ENCODE data around the gene SLC9A9.

The SLC9A9 gene

DNA sequence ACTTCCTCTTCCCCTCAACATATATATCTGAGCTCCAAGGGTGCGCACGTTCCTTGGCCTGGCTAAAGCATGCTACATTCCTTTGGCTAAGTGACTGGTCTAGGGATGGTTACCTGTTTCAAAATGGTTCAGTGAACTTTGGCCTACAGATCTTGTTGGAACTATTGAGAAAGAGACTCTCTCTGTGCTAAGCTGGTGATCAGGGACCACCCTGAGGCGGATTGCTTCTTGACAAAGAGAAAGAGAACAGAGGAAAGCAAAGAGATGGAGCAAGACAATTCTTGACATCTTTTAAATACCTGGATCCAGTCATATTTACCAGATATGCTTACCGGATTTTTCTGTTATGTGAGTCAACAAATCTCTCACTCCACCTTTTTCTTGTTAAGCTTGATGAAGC, 605.6 kb downstream of the SLC9A9 start:
- TF ChIP-seq, protein P1, sequence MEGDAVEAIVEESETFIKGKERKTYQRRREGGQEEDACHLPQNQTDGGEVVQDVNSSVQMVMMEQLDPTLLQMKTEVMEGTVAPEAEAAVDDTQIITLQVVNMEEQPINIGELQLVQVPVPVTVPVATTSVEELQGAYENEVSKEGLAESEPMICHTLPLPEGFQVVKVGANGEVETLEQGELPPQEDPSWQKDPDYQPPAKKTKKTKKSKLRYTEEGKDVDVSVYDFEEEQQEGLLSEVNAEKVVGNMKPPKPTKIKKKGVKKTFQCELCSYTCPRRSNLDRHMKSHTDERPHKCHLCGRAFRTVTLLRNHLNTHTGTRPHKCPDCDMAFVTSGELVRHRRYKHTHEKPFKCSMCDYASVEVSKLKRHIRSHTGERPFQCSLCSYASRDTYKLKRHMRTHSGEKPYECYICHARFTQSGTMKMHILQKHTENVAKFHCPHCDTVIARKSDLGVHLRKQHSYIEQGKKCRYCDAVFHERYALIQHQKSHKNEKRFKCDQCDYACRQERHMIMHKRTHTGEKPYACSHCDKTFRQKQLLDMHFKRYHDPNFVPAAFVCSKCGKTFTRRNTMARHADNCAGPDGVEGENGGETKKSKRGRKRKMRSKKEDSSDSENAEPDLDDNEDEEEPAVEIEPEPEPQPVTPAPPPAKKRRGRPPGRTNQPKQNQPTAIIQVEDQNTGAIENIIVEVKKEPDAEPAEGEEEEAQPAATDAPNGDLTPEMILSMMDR (IDR thresholded peaks at IDR 0.05; ENCODE audit: low read depth, low read length) = no peak
- H3K36me3 ChIP-seq = no peaks in the 10 kb centered on the region
- H3K27ac ChIP-seq = no peak overlapping the region
- H3K4me3 ChIP-seq (ENCODE audit: low read depth, low read length) = no peak overlapping the region
- H3K27me3 ChIP-seq (ENCODE audit: insufficient read depth, low read depth, severe bottlenecking) = no peaks in the 10 kb centered on the region
- H3K9me3 ChIP-seq (ENCODE audit: severe bottlenecking) = no peaks in the 10 kb centered on the region
- no peak for DNase-seq

DNA sequence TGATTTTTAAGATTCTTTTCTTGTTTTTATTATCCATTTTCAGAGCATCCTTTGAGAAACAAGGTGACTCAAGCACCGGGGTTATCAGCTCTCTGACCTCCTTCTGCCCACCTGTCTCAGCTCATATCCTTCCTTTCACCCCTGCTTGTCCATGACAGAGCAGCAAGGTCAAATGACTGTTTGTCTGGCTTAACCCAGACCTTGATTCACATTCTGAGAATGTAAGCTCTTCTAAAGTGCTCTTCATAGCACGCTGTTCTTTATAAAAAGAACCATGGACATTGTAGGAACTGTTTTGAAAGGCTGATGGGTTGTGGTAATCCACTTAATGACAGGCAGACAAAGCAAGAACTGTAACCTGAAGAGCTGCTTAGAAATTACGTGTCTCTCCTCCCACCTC, 606.2 kb downstream of the SLC9A9 start:
- H3K36me3 ChIP-seq = no peaks in the 10 kb centered on the region

DNA sequence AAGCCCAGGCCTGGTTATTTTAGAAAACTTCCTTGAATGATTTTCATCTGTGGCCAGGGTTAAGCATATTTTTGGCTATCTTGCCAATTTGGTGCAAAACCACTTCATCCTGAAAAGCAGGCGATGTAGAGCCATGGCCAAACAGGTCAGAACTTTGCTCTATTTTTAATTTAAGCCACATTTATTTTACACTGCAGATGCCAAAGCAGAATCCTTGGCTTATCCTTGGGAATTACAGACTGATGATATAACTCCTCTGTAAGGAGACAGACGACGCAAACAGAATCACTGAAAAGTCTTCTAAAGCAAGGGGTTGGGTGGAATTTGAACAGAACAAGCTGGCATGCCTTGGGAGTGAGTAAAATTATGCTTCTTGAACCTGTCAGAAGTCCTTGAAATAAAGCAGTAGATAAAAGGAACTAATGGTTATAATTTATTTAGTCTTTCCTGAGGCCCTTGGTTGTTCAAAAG, 606.8 kb downstream of the SLC9A9 start:
- TF ChIP-seq, protein P1 (IDR thresholded peaks at IDR 0.05; ENCODE audit: low read depth, low read length) = no peak
- Histone ChIP-seq H3K9me3 (ENCODE audit: severe bottlenecking) (no peaks in the 10 kb centered on the region), H3K36me3 (no peaks in the 10 kb centered on the region), H3K27me3 (ENCODE audit: insufficient read depth, low read depth, severe bottlenecking) (no peaks in the 10 kb centered on the region), H3K27ac (no peak overlapping the region), H3K4me3 (ENCODE audit: low read depth, low read length) (no peak overlapping the region)
- no peak for DNase-seq

More for the DNA sequence above, 606.2 kb downstream of the SLC9A9 start:
- no peaks in the 10 kb centered on the region for H3K27me3 ChIP-seq (ENCODE audit: insufficient read depth, low read depth, severe bottlenecking)
- TF ChIP-seq, protein P1 (IDR thresholded peaks at IDR 0.05; ENCODE audit: low read depth, low read length) = no peak
- no peak overlapping the region for H3K4me3 ChIP-seq (ENCODE audit: low read depth, low read length)
- H3K9me3 ChIP-seq (ENCODE audit: severe bottlenecking) = no peaks in the 10 kb centered on the region
- H3K27ac ChIP-seq = no peak overlapping the region
- DNase-seq = no peak

DNA sequence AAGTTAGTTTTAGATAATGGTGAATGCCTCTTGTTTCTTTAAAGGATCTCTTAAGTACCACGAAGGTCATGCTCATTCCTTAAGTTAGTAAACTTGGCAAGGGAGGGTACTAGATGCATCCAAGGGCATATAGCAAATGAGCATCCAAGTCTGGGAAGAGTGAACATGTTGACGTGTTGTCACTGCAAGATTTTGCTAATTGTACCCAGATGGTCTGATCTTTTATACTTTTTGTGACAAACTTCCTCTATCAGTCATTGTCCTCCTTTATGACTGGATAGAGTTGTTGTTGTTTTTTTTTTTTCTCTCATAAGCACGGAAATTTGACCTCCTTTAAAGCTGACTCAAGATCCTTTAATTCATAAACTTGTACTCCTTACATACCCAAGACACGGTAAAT, 607.4 kb downstream of the SLC9A9 start:
- Histone ChIP-seq H3K27ac (no peak overlapping the region), H3K27me3 (ENCODE audit: insufficient read depth, low read depth, severe bottlenecking) (no peaks in the 10 kb centered on the region), H3K4me3 (ENCODE audit: low read depth, low read length) (no peak overlapping the region), H3K36me3 (no peaks in the 10 kb centered on the region), H3K9me3 (ENCODE audit: severe bottlenecking) (no peaks in the 10 kb centered on the region)
- TF ChIP-seq, protein P1 (IDR thresholded peaks at IDR 0.05; ENCODE audit: low read depth, low read length) = no peak
- no peak for DNase-seq

DNA sequence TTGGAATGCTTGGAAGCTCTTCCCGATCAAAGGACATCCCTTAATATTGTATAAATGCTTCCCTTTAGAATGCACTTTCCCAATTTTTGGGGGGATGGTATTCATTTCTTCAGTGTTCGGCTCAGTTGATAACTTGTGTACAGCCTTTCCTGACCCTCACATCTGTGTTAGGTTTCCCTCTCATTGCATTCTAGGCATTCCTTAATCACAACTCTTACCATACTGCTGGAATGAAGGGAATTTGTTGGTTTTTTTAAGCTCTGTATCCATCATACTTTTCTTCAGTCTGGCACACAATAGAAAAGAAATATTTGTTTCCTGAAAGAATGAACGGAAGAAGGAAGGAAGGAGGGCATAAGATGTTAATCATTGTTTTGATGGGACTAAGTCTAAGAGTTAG, 609.2 kb downstream of the SLC9A9 start:
- no peaks in the 10 kb centered on the region for H3K36me3 ChIP-seq
- no peak overlapping the region for H3K27ac ChIP-seq
- no peak for DNase-seq
- TF ChIP-seq, protein P1 (IDR thresholded peaks at IDR 0.05; ENCODE audit: low read depth, low read length) = no peak
- no peak overlapping the region for H3K4me3 ChIP-seq (ENCODE audit: low read depth, low read length)
- H3K27me3 ChIP-seq (ENCODE audit: insufficient read depth, low read depth, severe bottlenecking) = no peaks in the 10 kb centered on the region
- no peaks in the 10 kb centered on the region for H3K9me3 ChIP-seq (ENCODE audit: severe bottlenecking)

DNA sequence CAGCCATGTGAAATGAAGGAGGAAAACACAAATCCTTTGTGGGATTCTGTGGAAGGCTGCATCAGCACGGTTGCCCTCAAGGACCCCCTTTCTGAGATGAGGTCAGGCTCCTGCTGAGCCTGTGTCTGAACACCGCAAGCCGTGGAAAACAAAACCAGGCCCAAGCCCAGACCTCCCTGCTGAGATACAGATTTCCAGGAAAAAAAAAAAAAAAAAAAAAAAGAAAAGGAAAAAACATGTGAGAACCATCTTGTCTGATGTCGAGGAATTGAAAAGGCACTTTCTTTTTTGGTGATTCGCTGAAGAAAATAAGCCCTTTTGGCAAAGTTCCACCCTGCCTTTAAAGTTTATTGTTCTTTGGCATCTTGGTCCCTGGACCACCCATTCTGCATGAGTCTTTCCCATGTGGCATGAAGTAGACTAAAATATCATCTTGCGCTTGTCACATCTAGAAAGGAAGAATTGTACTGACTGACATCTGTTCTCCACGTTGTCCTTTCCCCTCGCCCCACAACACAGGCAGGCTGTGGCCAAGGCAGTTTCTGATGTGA, 611.1 kb downstream of the SLC9A9 start:
- H3K27ac ChIP-seq = no peak overlapping the region
- H3K36me3 ChIP-seq = no peaks in the 10 kb centered on the region
- no peak for DNase-seq
- H3K9me3 ChIP-seq (ENCODE audit: severe bottlenecking) = no peaks in the 10 kb centered on the region
- H3K4me3 ChIP-seq (ENCODE audit: low read depth, low read length) = no peak overlapping the region
- H3K27me3 ChIP-seq (ENCODE audit: insufficient read depth, low read depth, severe bottlenecking) = no peaks in the 10 kb centered on the region
- TF ChIP-seq, protein P1 (IDR thresholded peaks at IDR 0.05; ENCODE audit: low read depth, low read length) = no peak
